Urinary bladder (tissue), 4 donors: ENCODE results near the gene TBC1D5. TPM values are rescaled to one million over a fixed set of nuclear protein-coding genes. Genes with fewer than 3 reads are reported as not detected.
A peak's percentile ranks its signal among the peaks of the same experiment; 100 is the strongest.
"Not testable (repeated sequence)": the region's sequence is repeated elsewhere in the genome, so short reads cannot be mapped to it uniquely, and the experiment has no call there.

ENCODE experiments used
- DNase-seq: peaks from one replicate; pipeline ENCODE4 v3.0.0-alpha.2; 2015; ENCODE audit errors: extremely low spot score
- H3K27ac ChIP-seq: one replicate; pipeline ENCODE4 v1.5.1; 2013; ENCODE audit warnings: low read depth, mild to moderate bottlenecking, moderate library complexity
- H3K36me3 ChIP-seq: one replicate; pipeline ENCODE4 v1.6.1; 2013; ENCODE audit warnings: mild to moderate bottlenecking, moderate library complexity; ENCODE audit not compliant: insufficient read depth
- H3K4me1 ChIP-seq: one replicate; pipeline ENCODE4 v1.6.1; 2013; ENCODE audit warnings: mild to moderate bottlenecking, moderate library complexity; ENCODE audit not compliant: insufficient read depth
- H3K4me3 ChIP-seq: one replicate; pipeline ENCODE4 v1.5.1; 2013; ENCODE audit warnings: low read depth, low read length
- WGBS: extraction: QIAGEN DNeasy Blood & Tissue Kit; methylation state at CpG from one replicate; pipeline ENCODE4 v1.1.7; 2013; 5-methylcytosine and 5-hydroxymethylcytosine counted together
- polyA plus RNA-seq: library from polyadenylated mRNA; stranded (reverse); fragments of 200-250 nt; gene quantifications from one replicate; pipeline ENCODE4 v1.2.3, GENCODE V29; 2013
- total RNA-seq: library from RNA; depleted of rRNA; stranded (reverse); fragments of >200 nt; gene quantifications from one replicate; pipeline ENCODE4 v1.2.3, GENCODE V29; 2014
- donor health status: healthy with polysubstance abuse.
- donor health status: healthy.

TBC1D5 gene
- total and polyA plus RNA-seq, 2 donors = 26.2 to 145 TPM

- H3K27ac ChIP-seq = no peak overlapping the region
- DNase-seq = no peak
- WGBS = 32% methylated on average over 1 of the region's 1 CpG
- H3K36me3 ChIP-seq = no peaks in the 10 kb centered on the region
- peaks cover 4% of the 10 kb centered on the region for H3K4me1 ChIP-seq
- H3K4me3 ChIP-seq = no peak overlapping the region
Measured at GRCh38 chr3:17743658-17743995, 1.2 kb upstream of the TBC1D5 start.

GRCh38 chr3:17742880-17743657 lies 638 bp upstream of the TBC1D5 start:
- Histone ChIP-seq H3K36me3 (no peaks in the 10 kb centered on the region), H3K27ac (peak overlapping the region; percentile 24), H3K4me1 (peaks cover 4% of the 10 kb centered on the region), H3K4me3 (peak overlapping the region; percentile 68)
- 1% methylated on average over 12 of the region's 12 CpGs for WGBS
- no peak for DNase-seq

GRCh38 chr3:17741621-17742101 lies 770 bp downstream of the TBC1D5 start:
- DNase-seq = peak; percentile 26
- Histone ChIP-seq H3K36me3 (no peaks in the 10 kb centered on the region), H3K27ac (peak overlapping the region; percentile 93), H3K4me3 (peak overlapping the region; percentile 68), H3K4me1 (peaks cover 4% of the 10 kb centered on the region)
- under 1% methylated on average over 17 of the region's 17 CpGs for WGBS

GRCh38 chr3:17740721-17741141 lies 1.7 kb downstream of the TBC1D5 start:
- Histone ChIP-seq H3K4me3 (no peak overlapping the region), H3K36me3 (no peaks in the 10 kb centered on the region), H3K27ac (no peak overlapping the region), H3K4me1 (peaks cover 4% of the 10 kb centered on the region)
- 35% methylated on average over 3 of the region's 3 CpGs for WGBS
- peak; percentile 37 for DNase-seq

DNA sequence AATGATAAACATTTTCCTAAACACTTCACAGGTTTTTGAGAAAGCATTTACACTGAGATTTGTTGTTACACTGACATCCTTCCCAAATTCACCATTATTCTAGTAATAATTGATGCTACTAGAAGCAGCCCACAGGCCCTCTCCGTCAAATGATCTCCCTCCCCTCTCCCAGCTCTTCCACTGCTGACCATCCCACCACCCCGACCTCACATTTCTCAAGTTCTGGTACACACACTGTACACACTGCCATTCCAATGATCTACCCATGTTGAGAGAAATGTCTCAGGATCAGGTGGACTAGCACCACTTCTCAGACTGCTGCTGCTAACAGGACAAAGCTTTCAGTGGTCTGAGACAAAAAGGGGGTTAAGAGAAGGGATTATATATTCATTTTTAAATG lies 3.5 kb downstream of the TBC1D5 start:
- H3K4me1 ChIP-seq = peaks cover 4% of the 10 kb centered on the region
- 75% methylated on average over 2 of the region's 2 CpGs for WGBS

DNA sequence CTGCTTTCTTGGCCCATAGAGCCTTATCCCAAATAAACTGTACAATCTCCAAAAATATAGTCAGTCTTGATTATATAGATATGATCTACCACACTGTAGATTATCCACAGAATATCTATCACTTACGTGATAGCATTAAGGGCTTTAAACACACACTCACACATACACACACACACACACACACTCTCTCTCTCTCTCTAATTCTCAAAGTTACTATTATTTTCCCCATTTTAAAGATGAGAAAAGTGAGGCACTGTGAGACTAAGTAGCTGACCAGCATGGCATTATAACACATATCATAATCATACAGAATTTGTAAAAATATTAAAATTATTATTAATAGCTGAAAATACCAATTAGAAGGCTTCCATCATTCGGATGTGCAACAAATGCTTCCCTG lies 4.2 kb downstream of the TBC1D5 start:
- WGBS = 94% methylated on average over 2 of the region's 2 CpGs
- Histone ChIP-seq H3K4me1 (peaks cover 4% of the 10 kb centered on the region), H3K36me3 (no peaks in the 10 kb centered on the region), H3K4me3 (no peak overlapping the region), H3K27ac (no peak overlapping the region)
- DNase-seq = no peak

More for the DNA sequence above, 3.5 kb downstream of the TBC1D5 start:
- no peak overlapping the region for H3K27ac ChIP-seq
- H3K36me3 ChIP-seq = no peaks in the 10 kb centered on the region
- H3K4me3 ChIP-seq = no peak overlapping the region
- DNase-seq = no peak

DNA sequence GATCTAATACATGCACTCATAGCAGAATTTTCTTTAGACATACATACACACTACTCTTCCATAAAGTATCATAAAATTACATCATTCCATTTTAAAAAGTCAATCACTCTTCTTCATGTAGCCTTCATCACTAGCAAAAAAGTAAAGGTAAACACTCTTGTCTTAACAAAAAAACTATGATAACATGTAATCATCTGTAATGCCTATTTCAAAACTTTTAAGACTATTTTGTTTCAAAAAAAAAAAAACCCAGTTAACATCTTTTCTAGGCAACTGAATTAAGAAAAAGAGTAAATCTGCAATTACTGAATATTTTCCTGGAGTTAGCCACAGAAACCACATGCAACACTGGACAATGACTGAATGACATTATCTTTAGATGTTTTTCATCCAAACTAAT lies 4.8 kb downstream of the TBC1D5 start:
- DNase-seq = no peak
- Histone ChIP-seq H3K27ac (no peak overlapping the region), H3K36me3 (no peaks in the 10 kb centered on the region), H3K4me1 (peaks cover 4% of the 10 kb centered on the region), H3K4me3 (no peak overlapping the region)

- 98% methylated on average over 7 of the region's 7 CpGs for WGBS
- DNase-seq, H3K27ac ChIP-seq, H3K4me1 ChIP-seq, H3K36me3 ChIP-seq, H3K4me3 ChIP-seq: not testable (repeated sequence)
Measured at GRCh38 chr3:17735362-17735761, 7.1 kb downstream of the TBC1D5 start.

GRCh38 chr3:17733768-17734167 lies 8.7 kb downstream of the TBC1D5 start:
- WGBS = 97% methylated on average over 2 of the region's 2 CpGs
- no peak for DNase-seq
- Histone ChIP-seq H3K4me1 (no peaks in the 10 kb centered on the region), H3K27ac (no peak overlapping the region), H3K36me3 (no peaks in the 10 kb centered on the region), H3K4me3 (no peak overlapping the region)

DNA sequence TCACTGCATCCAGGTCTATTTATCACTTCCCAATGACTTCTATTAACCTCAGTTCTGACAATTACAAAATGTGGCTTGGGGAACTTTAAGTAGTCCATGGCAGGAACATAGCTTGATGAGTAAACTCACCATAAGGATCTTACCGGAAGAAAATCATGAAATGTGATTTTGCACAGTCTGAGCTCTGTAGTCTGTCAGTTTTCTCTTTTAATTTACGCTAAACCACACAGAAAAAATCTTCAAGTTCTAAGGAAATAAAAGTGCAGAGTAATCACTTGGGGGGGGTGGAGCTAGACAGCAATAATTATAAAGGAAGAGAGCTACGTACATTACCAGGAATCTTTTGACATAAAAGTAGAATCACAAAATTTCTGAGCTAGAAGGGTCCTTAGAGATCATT lies 9.2 kb downstream of the TBC1D5 start:
- WGBS = 93% methylated on average over 3 of the region's 3 CpGs
- Histone ChIP-seq H3K36me3 (no peaks in the 10 kb centered on the region), H3K4me1 (no peaks in the 10 kb centered on the region), H3K4me3 (no peak overlapping the region), H3K27ac (no peak overlapping the region)
- no peak for DNase-seq

- H3K4me3 ChIP-seq = no peak overlapping the region
- WGBS = 78% methylated on average over 4 of the region's 4 CpGs
- no peak overlapping the region for H3K27ac ChIP-seq
- peaks cover 1% of the 10 kb centered on the region for H3K36me3 ChIP-seq
- DNase-seq = no peak
- no peaks in the 10 kb centered on the region for H3K4me1 ChIP-seq
Measured at GRCh38 chr3:17730318-17730967, 12.0 kb downstream of the TBC1D5 start.

GRCh38 chr3:17726313-17726712 lies 16.1 kb downstream of the TBC1D5 start:
- no peak overlapping the region for H3K4me3 ChIP-seq
- H3K4me1 ChIP-seq = no peaks in the 10 kb centered on the region
- WGBS = 99% methylated on average over 1 of the region's 1 CpG
- no peak overlapping the region for H3K27ac ChIP-seq
- DNase-seq = no peak
- H3K36me3 ChIP-seq = peaks cover 1% of the 10 kb centered on the region

DNA sequence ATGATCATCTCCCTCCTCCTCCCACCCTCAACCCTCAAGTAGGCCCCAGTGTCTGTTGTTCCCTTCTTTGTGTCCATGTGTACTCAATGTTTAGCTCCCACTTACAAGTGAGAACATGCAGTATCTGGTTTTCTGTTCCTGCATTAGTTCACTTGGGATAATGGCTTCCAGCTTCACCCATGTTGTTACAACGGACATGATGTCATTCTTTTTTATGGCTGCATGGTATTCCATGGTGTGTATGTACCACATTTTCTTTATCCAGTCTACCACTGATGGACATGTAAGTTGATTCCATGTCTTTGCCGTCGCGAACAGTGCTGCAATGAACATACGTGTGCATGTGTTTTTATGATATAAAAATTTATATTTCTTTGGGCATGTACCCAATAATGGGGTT lies 16.6 kb downstream of the TBC1D5 start:
- 98% methylated on average over 5 of the region's 5 CpGs for WGBS
- not testable (repeated sequence) for DNase-seq, H3K4me1 ChIP-seq, H3K27ac ChIP-seq, H3K36me3 ChIP-seq, H3K4me3 ChIP-seq

GRCh38 chr3:17724948-17725347 lies 17.5 kb downstream of the TBC1D5 start:
- peaks cover 1% of the 10 kb centered on the region for H3K36me3 ChIP-seq
- no peaks in the 10 kb centered on the region for H3K4me1 ChIP-seq
- H3K27ac ChIP-seq = no peak overlapping the region
- no peak for DNase-seq
- no peak overlapping the region for H3K4me3 ChIP-seq
- 82% methylated on average over 1 of the region's 1 CpG for WGBS
